Calu3 (cell line): ENCODE results near the gene CXCL6. TPM values are rescaled to one million over a fixed set of nuclear protein-coding genes. Genes with fewer than 3 reads are reported as not detected.

Experiments used
- BruUV-seq: library from RNA; stranded (reverse); fragments of 400-500 nt; replicated peaks from 2 replicates; lab custom pipeline; 2021; lab: Mats Ljungman, UMichigan
- CTCF ChIA-PET: fragments of 300-600 bp; sonication (Branson Sonifier 250); formaldehyde crosslinking; loops from one replicate; lab custom pipeline; 2022; ENCODE audit warnings: antibody characterized with exemption; lab: Charles Lee
- DNase-seq: peaks from one replicate; pipeline ENCODE4 v3.0.0; 2022
- H3K27ac Mint-ChIP-seq: one replicate; pipeline ENCODE4 v1.8.0; 2022; ENCODE audit warnings: mixed read lengths; ENCODE audit not compliant: unreplicated experiment
- H3K27me3 Mint-ChIP-seq: one replicate; pipeline ENCODE4 v1.8.0; 2022; ENCODE audit warnings: mixed read lengths; ENCODE audit not compliant: unreplicated experiment
- H3K36me3 Mint-ChIP-seq: one replicate; pipeline ENCODE4 v1.8.0; 2022; ENCODE audit warnings: mild to moderate bottlenecking, moderate library complexity, mixed read lengths; ENCODE audit not compliant: insufficient read depth, unreplicated experiment
- H3K4me1 Mint-ChIP-seq: one replicate; pipeline ENCODE4 v1.8.0; 2022; ENCODE audit warnings: mild to moderate bottlenecking, low read depth, mixed read lengths; ENCODE audit not compliant: unreplicated experiment
- H3K4me3 Mint-ChIP-seq: one replicate; pipeline ENCODE4 v1.8.0; 2022; ENCODE audit warnings: mild to moderate bottlenecking, low read depth, moderate library complexity, mixed read lengths; ENCODE audit not compliant: unreplicated experiment
- H3K9me3 Mint-ChIP-seq: one replicate; pipeline ENCODE4 v1.8.0; 2022; ENCODE audit warnings: low read depth, mixed read lengths; ENCODE audit not compliant: unreplicated experiment
- CTCF ChIP-seq: fragments of 200-600 bp; IDR thresholded peaks from one replicate; pipeline ENCODE4 v1.8.0; 2022; ENCODE audit warnings: antibody characterized with exemption; ENCODE audit not compliant: unreplicated experiment
- intact Hi-C: fragments of 100-400 bp; cut with micrococcal nuclease; formaldehyde crosslinking; loops from one replicate; pipeline ENCODE4 v1.10.0; 2022; ENCODE audit not compliant: unreplicated experiment
- total RNA-seq: library from RNA; stranded (reverse); gene quantifications from 2 replicates; pipeline ENCODE4 v1.2.3, GENCODE V29; 2022

CXCL6 gene
- total RNA-seq, 1 experiment from 2014 or later = 91.0 TPM

GRCh38 chr4:73850261-73850970 is 13.9 kb downstream of the CXCL6 start:
- H3K27me3 Mint-ChIP-seq = no peaks in the 10 kb centered on the region
- BruUV-seq = no TSS peak
- CTCF ChIA-PET = interaction anchor here (0.6 kb wide), 1 partner anchor 30 kb away, joined by 3 read pairs; no protein-coding TSS in a partner anchor

GRCh38 chr4:73851293-73851692 is 14.8 kb downstream of the CXCL6 start:
- DNase-seq = no peak
- H3K27me3 Mint-ChIP-seq = no peaks in the 10 kb centered on the region
- intact Hi-C loops = no loop called here
- BruUV-seq = no TSS peak
- CTCF ChIA-PET = no interaction called here
- H3K4me1 Mint-ChIP-seq = no peaks in the 10 kb centered on the region
- TF ChIP-seq CTCF = no peak
- no peak overlapping the region for H3K27ac Mint-ChIP-seq
- no peaks in the 10 kb centered on the region for H3K36me3 Mint-ChIP-seq
- H3K4me3 Mint-ChIP-seq = no peak overlapping the region
- H3K9me3 Mint-ChIP-seq = no peaks in the 10 kb centered on the region

More at GRCh38 chr4:73850261-73850970, 13.9 kb downstream of the CXCL6 start:
- no peak for TF ChIP-seq CTCF
- intact Hi-C loops = no loop called here
- no peak overlapping the region for H3K4me3 Mint-ChIP-seq
- no peak overlapping the region for H3K27ac Mint-ChIP-seq
- no peak for DNase-seq
- H3K4me1 Mint-ChIP-seq = no peaks in the 10 kb centered on the region
- H3K9me3 Mint-ChIP-seq = no peaks in the 10 kb centered on the region
- no peaks in the 10 kb centered on the region for H3K36me3 Mint-ChIP-seq

GRCh38 chr4:73852771-73853170 is 16.3 kb downstream of the CXCL6 start:
- intact Hi-C loops = no loop called here
- BruUV-seq = no TSS peak
- Mint-ChIP-seq H3K36me3 (no peaks in the 10 kb centered on the region), H3K4me3 (no peak overlapping the region), H3K4me1 (no peaks in the 10 kb centered on the region), H3K27me3 (no peaks in the 10 kb centered on the region), H3K27ac (no peak overlapping the region), H3K9me3 (no peaks in the 10 kb centered on the region)
- no peak for DNase-seq
- no peak for TF ChIP-seq CTCF
- CTCF ChIA-PET = no interaction called here

- H3K36me3 Mint-ChIP-seq = no peaks in the 10 kb centered on the region
- no peaks in the 10 kb centered on the region for H3K4me1 Mint-ChIP-seq
- no TSS peak for BruUV-seq
- intact Hi-C loops = no loop called here
- H3K27ac Mint-ChIP-seq = no peak within 1 kb of the TSS
- H3K9me3 Mint-ChIP-seq = no peaks in the 10 kb centered on the region
- no peak for DNase-seq
- no peaks in the 10 kb centered on the region for H3K27me3 Mint-ChIP-seq
- TF ChIP-seq CTCF = no peak
- no peak within 1 kb of the TSS for H3K4me3 Mint-ChIP-seq
- CTCF ChIA-PET = no interaction called here
Observed at GRCh38 chr4:73853246-73853704, 16.8 kb downstream of the CXCL6 start, which contains the start of gene PF4V1. Gene PF4V1 (plus strand): TSS chr4:73853296. CDS start chr4:73853363, 67 bp downstream.
